Measurements from ENCODE around the gene RTRAF.

Gene RTRAF

DNA sequence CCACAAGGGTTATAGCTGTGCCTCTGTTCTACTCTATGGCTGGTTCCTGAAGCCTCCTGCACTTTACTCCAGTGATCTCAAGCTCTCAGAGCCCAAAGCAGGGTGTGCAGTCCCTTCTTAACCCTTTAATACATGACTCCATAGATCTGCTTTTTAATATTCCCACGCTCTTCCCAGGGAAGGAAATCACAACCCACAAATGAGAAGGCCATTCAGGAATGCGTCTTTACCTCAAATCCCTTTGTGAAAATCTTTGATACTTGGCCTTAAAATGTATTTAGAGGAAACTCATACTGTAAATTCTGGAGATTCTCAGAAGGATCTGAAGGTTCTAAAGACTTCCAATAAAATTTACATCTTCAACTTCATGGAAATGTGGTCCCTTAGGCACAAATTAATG, 62.5 kb downstream of the RTRAF start:
- DNase-seq = no peak

DNA sequence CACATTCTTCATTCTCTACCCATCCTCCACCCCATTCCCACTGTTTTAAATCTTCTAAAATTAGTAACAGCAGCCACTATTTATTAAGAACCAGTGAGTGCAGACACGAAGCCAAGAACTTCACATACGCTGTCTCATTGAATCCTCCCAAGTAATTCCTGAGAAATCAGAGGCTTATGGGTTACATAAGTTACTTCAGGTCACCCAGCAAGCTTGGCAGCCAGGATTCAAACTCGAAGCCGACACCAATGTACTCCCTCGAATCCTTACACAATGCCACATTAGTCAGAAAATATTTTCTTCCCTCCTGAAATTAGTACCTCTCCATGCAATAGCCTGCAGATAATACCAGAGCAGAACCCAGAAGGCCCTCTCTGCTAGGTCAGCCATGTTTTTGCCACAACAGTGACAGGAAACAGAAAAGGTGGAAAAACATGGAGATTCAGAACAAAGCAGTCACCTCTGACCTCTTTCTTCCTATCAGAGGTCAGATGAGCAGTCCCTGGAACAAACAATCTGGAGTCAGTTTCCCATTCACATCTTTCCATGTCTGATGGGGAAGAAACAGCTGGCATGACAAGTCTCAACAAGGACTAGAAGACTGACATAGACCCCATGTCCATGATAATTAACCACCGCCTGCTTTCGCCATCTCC, 63.1 kb downstream of the RTRAF start:
- DNase-seq = no peak

DNA sequence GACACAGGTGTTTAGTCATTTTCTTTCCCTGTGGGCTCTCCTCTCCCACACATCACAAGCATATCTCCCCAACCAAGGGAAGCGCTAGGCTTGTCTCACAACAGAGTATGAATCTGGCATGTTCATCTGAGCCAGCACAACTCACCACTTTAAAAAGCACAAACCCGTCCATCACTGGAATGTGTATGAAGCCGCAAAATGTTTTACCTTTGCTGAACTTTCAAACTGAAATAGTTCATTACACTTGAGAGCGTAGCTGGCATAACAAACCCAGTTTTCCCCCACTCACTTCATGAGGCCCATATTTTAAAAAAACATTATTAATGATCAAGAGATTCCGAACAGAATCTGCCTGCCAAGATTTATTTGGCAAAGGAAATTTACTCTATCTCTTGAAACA, 63.7 kb downstream of the RTRAF start:
- no peak for DNase-seq

DNA sequence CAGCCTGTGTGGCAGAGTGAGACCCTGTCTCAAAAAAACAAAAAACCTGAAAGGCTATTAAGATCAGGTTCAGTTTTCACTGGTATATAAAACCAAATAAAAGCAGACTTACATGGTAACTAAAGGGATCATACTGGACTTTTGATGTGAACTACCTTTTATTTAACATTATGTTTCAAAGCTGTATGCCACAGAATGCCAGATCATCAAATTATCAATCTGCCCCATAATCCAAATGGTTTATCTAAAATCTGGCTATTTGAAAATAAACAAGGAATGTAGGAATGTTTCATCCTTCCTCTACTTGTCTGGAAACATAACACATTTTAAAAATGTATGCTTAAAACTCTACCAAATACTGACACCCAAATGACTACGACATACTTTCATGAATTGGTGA, 65.3 kb downstream of the RTRAF start:
- DNase-seq = no peak

DNA sequence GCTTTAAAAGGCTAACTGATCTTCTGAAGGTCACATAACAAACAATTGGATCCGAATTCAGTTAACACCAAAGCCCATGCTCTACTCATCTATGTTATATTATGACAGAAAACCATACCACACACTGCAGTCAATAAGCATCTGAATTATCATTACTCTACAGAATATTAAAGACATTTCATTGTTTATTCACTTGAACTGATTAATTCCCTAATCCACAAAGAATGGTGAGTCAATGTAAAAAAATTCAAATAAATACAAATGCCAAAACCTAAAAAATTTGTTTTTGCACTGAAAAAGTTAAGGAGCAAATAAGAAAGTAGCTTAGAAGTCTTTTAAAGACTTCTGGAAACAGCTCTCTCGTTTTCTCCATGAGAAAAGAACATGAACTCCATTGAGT, 65.8 kb downstream of the RTRAF start:
- DNase-seq = no peak

DNA sequence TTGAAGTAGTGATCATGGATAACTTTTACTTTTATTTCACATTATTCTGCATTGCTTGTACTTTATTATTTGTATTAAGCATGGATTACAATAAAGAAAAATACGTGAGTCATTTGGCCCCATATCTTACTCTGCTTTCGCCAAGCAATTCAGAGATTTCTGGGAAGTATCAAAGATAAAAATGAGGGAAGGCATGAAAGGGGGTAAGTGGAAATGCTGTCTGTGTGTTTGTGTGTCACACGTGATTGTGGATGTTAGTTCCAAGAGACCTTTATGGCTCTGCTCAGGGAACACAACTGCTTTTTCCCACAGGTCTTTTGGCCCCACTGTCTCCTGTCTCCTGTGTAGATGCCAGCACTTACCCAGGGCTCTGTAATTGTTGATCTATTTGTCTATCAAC, 69.0 kb downstream of the RTRAF start:
- DNase-seq = no peak

DNA sequence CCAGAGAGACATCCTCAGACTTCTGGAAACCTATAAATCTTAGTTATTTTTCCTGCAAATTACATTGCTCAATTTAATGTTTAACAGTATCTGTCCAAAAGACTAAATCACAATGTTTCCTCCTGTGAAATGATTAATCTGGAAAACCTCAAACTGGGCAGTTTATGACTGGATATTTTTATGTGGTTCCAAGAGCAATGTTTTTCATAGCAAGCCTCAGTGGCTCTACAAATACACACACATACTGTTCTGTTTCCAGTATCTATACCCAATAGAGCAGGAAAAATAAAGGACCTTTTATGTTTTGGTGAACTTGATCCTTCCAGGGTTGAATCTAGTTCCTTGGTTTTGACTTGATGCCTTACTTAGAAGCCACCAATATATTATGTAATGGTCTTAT, 70.3 kb downstream of the RTRAF start:
- no peak for DNase-seq

DNA sequence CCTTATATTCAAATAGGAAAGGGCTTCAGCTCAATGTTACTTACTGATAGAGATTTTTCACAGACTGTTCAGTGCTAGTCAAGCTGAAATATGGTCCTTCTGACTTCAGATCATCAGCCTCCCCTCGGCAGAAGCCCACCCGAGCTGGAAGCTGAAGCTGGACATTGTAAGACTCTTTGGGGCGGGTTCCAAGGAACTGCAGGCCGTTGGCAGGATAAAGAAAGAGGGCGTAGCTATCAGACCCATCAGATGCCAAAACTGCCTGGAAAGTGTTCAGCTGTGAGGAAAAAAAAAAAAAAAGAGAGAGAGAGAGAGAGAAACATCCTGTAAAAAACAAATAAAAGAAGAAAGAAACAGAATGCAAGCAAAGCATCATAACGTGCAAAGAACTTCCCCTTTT, 70.7 kb downstream of the RTRAF start:
- no peak for DNase-seq
